HepG2 (cell line): ENCODE results near the gene ETS2. TPM values are rescaled to one million over a fixed set of nuclear protein-coding genes. Genes with fewer than 3 reads are reported as not detected.

ENCODE experiments used
- ATRX ChIP-seq: sonication (generic); formaldehyde crosslinking; IDR thresholded peaks from 2 replicates; pipeline ENCODE4 v1.4.0; 2020; ENCODE audit warnings: missing genetic modification reagents, borderline replicate concordance
- CHD4 ChIP-seq: fragments of 200-600 bp; sonication (generic); IDR thresholded peaks from 2 replicates; pipeline ENCODE4 v1.7.0; 2017; ENCODE audit warnings: mild to moderate bottlenecking, low read length, borderline replicate concordance
- FOXM1 ChIP-seq: sonication (generic); formaldehyde crosslinking; IDR thresholded peaks from 2 replicates; pipeline ENCODE4 v1.5.0; 2020; ENCODE audit warnings: missing genetic modification reagents
- FOXP4 ChIP-seq: sonication (generic); formaldehyde crosslinking; IDR thresholded peaks from 2 replicates; pipeline ENCODE4 v1.4.0; 2020; ENCODE audit warnings: missing genetic modification reagents
- HNF1A ChIP-seq, 2 experiments: sonication (generic) in 1 of 2; formaldehyde crosslinking in 1 of 2; IDR thresholded peaks; 2 replicates each; pipeline versions ENCODE4 v1.4.0 to v1.6.1; 2016 to 2020; ENCODE audit warnings: borderline replicate concordance in 1 of 2, low read depth in 1 of 2, mild to moderate bottlenecking in 1 of 2, missing genetic modification reagents in 1 of 2
- KAT7 ChIP-seq: IDR thresholded peaks from 2 replicates; pipeline ENCODE4 v1.6.1; 2018; ENCODE audit warnings: borderline replicate concordance, missing compliant biosample characterization
- NFKBIZ ChIP-seq: IDR thresholded peaks from 2 replicates; pipeline ENCODE4 v1.6.1; 2018; ENCODE audit warnings: missing genetic modification reagents, missing compliant biosample characterization
- NR2F2 ChIP-seq: IDR thresholded peaks from 2 replicates; pipeline ENCODE4 v1.6.1; 2012; ENCODE audit warnings: low read depth, inconsistent platforms, borderline replicate concordance
- SKI ChIP-seq: fragments of 450-650 bp; IDR thresholded peaks from one replicate; pipeline ENCODE4 v1.6.1; 2018; ENCODE audit warnings: mild to moderate bottlenecking; ENCODE audit not compliant: partially characterized antibody
- SRSF1 ChIP-seq: fragments of 200-400 bp; formaldehyde crosslinking; optimal IDR thresholded peaks from 2 replicates; pipeline ENCODE3; 2017; ENCODE audit warnings: mild to moderate bottlenecking, low read depth, low read length, moderate library complexity
- THRA ChIP-seq: sonication (generic); formaldehyde crosslinking; IDR thresholded peaks from 2 replicates; pipeline ENCODE4 v1.4.0; 2020; ENCODE audit warnings: missing genetic modification reagents, borderline replicate concordance
- YEATS2 ChIP-seq: sonication (generic); formaldehyde crosslinking; IDR thresholded peaks from 2 replicates; pipeline ENCODE4 v1.4.0; 2020; ENCODE audit warnings: missing genetic modification reagents, borderline replicate concordance
- ZMYM3 ChIP-seq: sonication (generic); formaldehyde crosslinking; IDR thresholded peaks from 2 replicates; pipeline ENCODE4 v1.5.1; 2020; ENCODE audit warnings: mild to moderate bottlenecking, missing genetic modification reagents
- ZNF543 ChIP-seq: sonication (generic); formaldehyde crosslinking; IDR thresholded peaks from 2 replicates; pipeline ENCODE4 v1.4.0; 2020; ENCODE audit warnings: mild to moderate bottlenecking, missing genetic modification reagents
- ZNF567 ChIP-seq: sonication (generic); formaldehyde crosslinking; IDR thresholded peaks from 2 replicates; pipeline ENCODE4 v1.8.1; 2023; ENCODE audit warnings: mild to moderate bottlenecking, missing genetic modification reagents, borderline replicate concordance
- ZNF737 ChIP-seq: sonication (generic); formaldehyde crosslinking; IDR thresholded peaks from 2 replicates; pipeline ENCODE4 v1.5.0; 2020; ENCODE audit warnings: missing genetic modification reagents, mild to moderate bottlenecking, borderline replicate concordance
- ZSCAN31 ChIP-seq: sonication (generic); formaldehyde crosslinking; IDR thresholded peaks from 2 replicates; pipeline ENCODE4 v1.5.0; 2020; ENCODE audit warnings: low read depth, mild to moderate bottlenecking, missing genetic modification reagents
- polyA plus RNA-seq, 8 experiments: library from polyadenylated mRNA; depleted of rRNA in 3 of 8; stranded (reverse) in 7 of 8; unstranded in 1 of 8; fragments of >200 nt; fragmentation: Illumina TruSeq in 4 of 8; extraction: Trizol in 4 of 8; gene quantifications; 2 replicates each; pipeline versions ENCODE4 v1.2.1 to v1.2.3, GENCODE V29; 2011 to 2016; ENCODE audit warnings: low read depth in 4 of 8, missing spikeins in 1 of 8, mixed read lengths in 1 of 8; ENCODE audit not compliant: insufficient read depth in 1 of 8
- total RNA-seq, 5 experiments: library from RNA; depleted of rRNA; stranded (reverse); fragments of >200 nt; fragmentation: Illumina TruSeq; extraction: Trizol; gene quantifications; 2 replicates each; pipeline ENCODE4 v1.2.3, GENCODE V29; 2016; ENCODE audit warnings: low read depth in 1 of 5
- TF ChIP-seq, protein P1 (sequence below): sonication (generic); formaldehyde crosslinking; IDR thresholded peaks from 2 replicates; pipeline ENCODE4 v1.4.0; 2020; ENCODE audit warnings: mild to moderate bottlenecking, low read depth, missing genetic modification reagents
- TF ChIP-seq, protein P2 (sequence below): IDR thresholded peaks from 2 replicates; pipeline ENCODE4 v1.6.1; 2016; ENCODE audit warnings: mild to moderate bottlenecking

ETS2 gene
- total and polyA plus RNA-seq, 2 of the 13 experiments (the other 11 are each of a cell fraction or from before 2014, with no cell fraction given) = 24.6 to 64.4 TPM

- TF ChIP-seq FOXP4 (CRISPR knock-in tag) (peak; percentile 91), NR2F2 (peak; percentile 86), ZNF567 (no peak), ZSCAN31 (CRISPR knock-in tag) (no peak), ZNF737 (no peak), FOXM1 (CRISPR knock-in tag) (no peak), NFKBIZ (0 out of 2 replicates have a peak, but pooled peaks have one; percentile 45), ATRX (CRISPR knock-in tag) (no peak), HNF1A (IDR thresholded peaks at IDR 0.05; ENCODE audit: low read depth) (0 out of 2 replicates have a peak, but pooled peaks have one; percentile 50), HNF1A (CRISPR knock-in tag; IDR thresholded peaks at IDR 0.05; ENCODE audit: borderline replicate concordance) (peak; percentile 60; the same call in 1 of the 2 replicates), CHD4 (peak; percentile 73; the same call in 1 of the 2 replicates), YEATS2 (no peak), SRSF1 (no peak), ZMYM3 (CRISPR knock-in tag) (peak; percentile 68; the same call in 1 of the 2 replicates), KAT7 (CRISPR knock-in tag) (no peak), THRA (CRISPR knock-in tag) (peak; percentile 76), SKI (peak; percentile 86), ZNF543 (CRISPR knock-in tag) (no peak)
- TF ChIP-seq, protein P1, sequence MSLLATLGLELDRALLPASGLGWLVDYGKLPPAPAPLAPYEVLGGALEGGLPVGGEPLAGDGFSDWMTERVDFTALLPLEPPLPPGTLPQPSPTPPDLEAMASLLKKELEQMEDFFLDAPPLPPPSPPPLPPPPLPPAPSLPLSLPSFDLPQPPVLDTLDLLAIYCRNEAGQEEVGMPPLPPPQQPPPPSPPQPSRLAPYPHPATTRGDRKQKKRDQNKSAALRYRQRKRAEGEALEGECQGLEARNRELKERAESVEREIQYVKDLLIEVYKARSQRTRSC = no peak
- TF ChIP-seq, protein P2, sequence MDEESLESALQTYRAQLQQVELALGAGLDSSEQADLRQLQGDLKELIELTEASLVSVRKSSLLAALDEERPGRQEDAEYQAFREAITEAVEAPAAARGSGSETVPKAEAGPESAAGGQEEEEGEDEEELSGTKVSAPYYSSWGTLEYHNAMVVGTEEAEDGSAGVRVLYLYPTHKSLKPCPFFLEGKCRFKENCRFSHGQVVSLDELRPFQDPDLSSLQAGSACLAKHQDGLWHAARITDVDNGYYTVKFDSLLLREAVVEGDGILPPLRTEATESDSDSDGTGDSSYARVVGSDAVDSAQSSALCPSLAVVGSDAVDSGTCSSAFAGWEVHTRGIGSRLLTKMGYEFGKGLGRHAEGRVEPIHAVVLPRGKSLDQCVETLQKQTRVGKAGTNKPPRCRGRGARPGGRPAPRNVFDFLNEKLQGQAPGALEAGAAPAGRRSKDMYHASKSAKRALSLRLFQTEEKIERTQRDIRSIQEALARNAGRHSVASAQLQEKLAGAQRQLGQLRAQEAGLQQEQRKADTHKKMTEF (CRISPR knock-in tag) = peak; percentile 81
Observed at GRCh38 chr21:38824124-38824822, 18.5 kb downstream of the ETS2 start (continued).
